ENCODE results near the gene ERC2. TPM values are rescaled to one million over a fixed set of nuclear protein-coding genes. Genes with fewer than 3 reads are reported as not detected.

Gene ERC2
- polyA plus RNA-seq, 1 experiment: 0.07 TPM

DNA sequence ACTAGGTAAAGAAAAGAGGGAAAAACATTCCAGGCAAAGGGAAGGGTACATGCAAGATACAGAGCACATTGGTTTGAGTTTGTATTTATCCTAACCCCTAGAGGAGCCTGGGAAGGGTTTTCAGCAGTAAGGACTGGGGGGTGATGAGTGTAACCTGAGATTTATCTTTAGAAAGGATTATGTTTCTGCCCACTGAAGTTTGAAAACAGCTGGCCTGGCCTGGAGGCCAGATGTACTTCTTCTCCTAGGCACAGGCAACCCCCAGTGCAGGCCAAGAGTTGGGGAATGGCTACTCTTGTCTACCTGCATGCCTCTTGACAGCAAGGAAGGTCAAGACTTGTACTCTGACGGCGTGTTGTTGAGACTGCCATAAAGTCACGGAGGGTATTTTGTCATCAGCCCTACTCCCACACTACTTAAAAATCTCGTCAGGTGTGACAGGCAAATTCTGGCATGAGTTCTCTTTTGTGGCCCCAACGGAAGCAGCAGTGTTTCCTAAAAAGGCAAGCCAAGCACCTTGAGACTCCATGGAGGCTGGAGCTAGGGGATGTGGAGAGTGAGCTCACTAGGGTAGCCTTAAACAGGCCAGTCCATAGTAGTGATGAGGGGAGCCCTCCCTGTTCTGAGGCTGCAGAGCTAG lies 739.7 kb downstream of the ERC2 start:
- H3K4me3 ChIP-seq (ENCODE audit: low read depth, low read length): no peak overlapping the region
- CTCF ChIA-PET: interaction anchor here (1.2 to 1.8 kb wide), 2 partner anchors 18 to 313 kb away, joined by 3 to 7 read pairs; no protein-coding TSS in a partner anchor
- no peak for TF ChIP-seq CTCF (IDR thresholded peaks at IDR 0.05; ENCODE audit: low read depth, low read length)
- H3K9me3 ChIP-seq (ENCODE audit: control insufficient read depth, insufficient read depth, low read length): no peaks in the 10 kb centered on the region
- POLR2A ChIA-PET: no interaction called here
- H3K27me3 ChIP-seq (ENCODE audit: control insufficient read depth, insufficient read depth, low read length): peaks cover 4% of the 10 kb centered on the region
- H3K27ac ChIP-seq (ENCODE audit: low read depth, low read length): no peak overlapping the region
- DNase-seq (ENCODE audit: low read depth, low spot score): no peak

DNA sequence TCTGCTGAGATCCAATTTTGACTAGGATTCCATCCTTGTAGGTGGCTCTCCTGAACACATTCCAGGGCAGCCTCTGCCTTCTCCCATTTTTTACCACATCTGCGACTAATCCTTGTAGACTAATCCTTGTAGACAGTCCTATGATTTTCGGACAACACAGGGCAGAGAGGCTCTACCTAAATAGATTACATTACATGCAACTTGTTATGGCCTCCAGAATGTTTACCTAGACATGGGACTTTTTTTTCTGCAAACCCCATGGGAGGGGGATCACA lies 741.8 kb downstream of the ERC2 start:
- DNase-seq (ENCODE audit: low read depth, low spot score): no peak
- H3K4me3 ChIP-seq (ENCODE audit: low read depth, low read length): no peak overlapping the region
- TF ChIP-seq CTCF (IDR thresholded peaks at IDR 0.05; ENCODE audit: low read depth, low read length): no peak
- POLR2A ChIA-PET: no interaction called here
- CTCF ChIA-PET: interaction anchor here (0.6 kb wide), 1 partner anchor 717 kb away, joined by 3 read pairs; no protein-coding TSS in a partner anchor
- no peak overlapping the region for H3K27ac ChIP-seq (ENCODE audit: low read depth, low read length)
- peaks cover 3% of the 10 kb centered on the region for H3K27me3 ChIP-seq (ENCODE audit: control insufficient read depth, insufficient read depth, low read length)
- no peaks in the 10 kb centered on the region for H3K9me3 ChIP-seq (ENCODE audit: control insufficient read depth, insufficient read depth, low read length)

DNA sequence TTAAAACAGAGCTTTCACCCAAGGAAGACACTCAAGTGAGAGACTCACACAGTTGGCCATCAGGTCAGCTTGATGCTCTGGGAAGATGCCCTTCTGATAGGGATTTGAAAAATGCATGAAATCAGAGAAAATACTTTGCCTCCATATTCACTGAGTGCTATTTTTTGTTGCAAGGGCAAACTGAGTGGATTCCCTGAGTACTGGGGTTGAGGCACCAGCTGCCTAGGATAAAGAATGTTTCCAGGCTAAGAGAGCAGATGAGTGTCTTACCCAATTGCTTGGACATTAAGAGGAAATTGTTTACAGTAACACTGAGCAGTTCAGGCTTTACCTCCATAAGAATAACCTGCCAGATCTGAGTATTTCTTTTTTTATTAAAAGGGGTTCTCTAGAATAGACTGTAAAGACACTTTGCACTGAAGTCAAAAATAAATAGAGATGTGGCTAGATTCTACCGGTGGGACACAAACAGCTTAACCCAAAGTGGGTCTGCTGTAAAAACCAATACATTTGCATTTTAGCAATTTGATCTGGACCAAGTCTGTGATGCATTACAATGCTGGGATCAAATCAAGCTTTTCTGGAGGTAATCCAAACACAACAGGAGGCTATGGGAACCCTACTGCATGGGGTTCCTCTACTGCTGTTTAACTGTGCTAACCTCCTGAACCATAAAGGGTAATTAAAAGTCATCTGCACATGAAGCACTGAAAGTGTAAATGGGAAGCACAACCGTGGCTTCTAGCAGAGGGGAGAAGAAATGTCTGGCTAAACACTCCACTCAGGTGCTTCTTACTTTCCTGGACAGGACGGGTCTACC lies 742.4 kb downstream of the ERC2 start:
- no peak for TF ChIP-seq CTCF (IDR thresholded peaks at IDR 0.05; ENCODE audit: low read depth, low read length)
- ChIA-PET POLR2A (no interaction called here), CTCF (interaction anchor here (0.6 to 1.2 kb wide), 3 partner anchors 21 to 718 kb away, joined by 3 read pairs; no protein-coding TSS in a partner anchor)

DNA sequence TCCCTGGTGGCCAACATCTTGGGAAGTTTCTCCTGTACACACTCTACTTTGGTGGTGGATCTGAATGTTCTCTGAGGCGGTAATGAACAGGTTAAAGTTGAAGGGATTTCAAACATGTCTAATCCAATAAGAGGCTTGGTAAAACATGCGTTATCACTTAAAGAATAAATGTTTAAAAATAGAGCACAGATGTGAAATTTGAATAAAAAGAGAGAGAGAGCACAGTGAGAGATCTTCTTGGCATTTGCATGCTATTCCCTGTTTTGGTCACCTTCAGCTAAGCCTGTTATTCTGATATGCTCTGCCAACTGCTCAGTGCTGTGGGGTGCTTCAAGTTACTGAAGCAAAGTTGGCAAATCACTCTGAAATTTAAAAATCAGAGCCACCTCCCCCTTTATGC lies 743.4 kb downstream of the ERC2 start:
- no peaks in the 10 kb centered on the region for H3K9me3 ChIP-seq (ENCODE audit: control insufficient read depth, insufficient read depth, low read length)
- ChIA-PET POLR2A (no interaction called here), CTCF (interaction anchor here (1.0 to 4.7 kb wide), 3 partner anchors 241 to 526 kb away, joined by 3 to 22 read pairs (median 3); no protein-coding TSS in a partner anchor)
- H3K4me3 ChIP-seq (ENCODE audit: low read depth, low read length): no peak overlapping the region
- H3K27ac ChIP-seq (ENCODE audit: low read depth, low read length): no peak overlapping the region
- H3K27me3 ChIP-seq (ENCODE audit: control insufficient read depth, insufficient read depth, low read length): peaks cover 3% of the 10 kb centered on the region
- TF ChIP-seq CTCF (IDR thresholded peaks at IDR 0.05; ENCODE audit: low read depth, low read length): no peak
- DNase-seq (ENCODE audit: low read depth, low spot score): no peak

More for the DNA sequence above, 742.4 kb downstream of the ERC2 start:
- no peak for DNase-seq (ENCODE audit: low read depth, low spot score)
- no peak overlapping the region for H3K4me3 ChIP-seq (ENCODE audit: low read depth, low read length)
- peaks cover 3% of the 10 kb centered on the region for H3K27me3 ChIP-seq (ENCODE audit: control insufficient read depth, insufficient read depth, low read length)
- H3K27ac ChIP-seq (ENCODE audit: low read depth, low read length): no peak overlapping the region
- H3K9me3 ChIP-seq (ENCODE audit: control insufficient read depth, insufficient read depth, low read length): no peaks in the 10 kb centered on the region

DNA sequence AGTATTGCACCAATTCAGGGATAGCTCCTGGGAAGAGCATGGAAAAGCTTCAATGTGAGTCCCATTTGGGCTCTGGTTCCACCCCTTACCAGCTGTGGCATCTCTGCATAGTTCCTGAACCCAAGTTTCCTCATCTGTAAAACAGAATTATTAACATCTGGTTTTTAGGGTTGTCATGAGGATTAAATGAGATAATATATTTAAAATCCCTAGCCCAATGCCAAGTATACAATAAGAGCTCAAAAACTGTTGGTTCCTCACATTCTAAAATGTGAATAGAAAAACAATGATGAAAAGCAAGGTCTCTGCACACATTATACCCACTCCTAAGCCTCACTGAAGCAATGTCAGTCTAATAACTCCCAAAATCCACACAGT lies 743.9 kb downstream of the ERC2 start:
- Histone ChIP-seq H3K4me3 (ENCODE audit: low read depth, low read length) (no peak overlapping the region), H3K9me3 (ENCODE audit: control insufficient read depth, insufficient read depth, low read length) (no peaks in the 10 kb centered on the region), H3K27me3 (ENCODE audit: control insufficient read depth, insufficient read depth, low read length) (peaks cover 3% of the 10 kb centered on the region), H3K27ac (ENCODE audit: low read depth, low read length) (no peak overlapping the region)
- DNase-seq (ENCODE audit: low read depth, low spot score): no peak
- CTCF ChIA-PET: interaction anchor here (1.0 to 4.7 kb wide), 2 partner anchors 241 to 527 kb away, joined by 3 to 22 read pairs; no protein-coding TSS in a partner anchor
- POLR2A ChIA-PET: no interaction called here
- TF ChIP-seq CTCF (IDR thresholded peaks at IDR 0.05; ENCODE audit: low read depth, low read length): no peak
